Suprapubic skin (tissue), 3 donors: ENCODE results near the gene TFPI.

Experiments
- CTCF ChIP-seq, 2 donors: fragments of 200-600 bp in 1 of 2; fragments of 450-650 bp in 1 of 2; sonication (generic) in 1 of 2; IDR thresholded peaks; one replicate each; pipeline ENCODE4 v1.5.1; 2016 to 2019; ENCODE audit warnings: antibody characterized with exemption in 2 of 2, mild to moderate bottlenecking in 1 of 2, moderate library complexity in 1 of 2
- POLR2AphosphoS5 ChIP-seq, 3 donors: sonication (generic); formaldehyde crosslinking; IDR thresholded peaks; one replicate each; pipeline ENCODE4 v1.6.1; 2017; ENCODE audit warnings: antibody characterized with exemption in 3 of 3

- TF ChIP-seq CTCF (IDR thresholded peaks at IDR 0.05) (no peak), POLR2AphosphoS5 (IDR thresholded peaks at IDR 0.05) (no peak)
Measured at GRCh38 chr2:187549951-187550555, 4.2 kb downstream of the TFPI start.
